GM23248 (cell line): ENCODE results near the gene CASZ1. TPM values are rescaled to one million over a fixed set of nuclear protein-coding genes. Genes with fewer than 3 reads are reported as not detected.

ENCODE experiments used
- DNase-seq: peaks from one replicate; pipeline ENCODE4 v3.0.0-alpha.2; 2015
- H2AFZ ChIP-seq: fragments of 200-600 bp; sonication (generic); 2 replicates; pipeline ENCODE4 v1.6.1; 2016; ENCODE audit warnings: antibody characterized with exemption
- H3F3A ChIP-seq: fragments of 200-600 bp; sonication (generic); 2 replicates; pipeline ENCODE4 v1.6.1; 2016; ENCODE audit warnings: mild to moderate bottlenecking, antibody characterized with exemption, mixed run types; ENCODE audit not compliant: insufficient read depth
- H3K27ac ChIP-seq: fragments of 200-600 bp; sonication (generic); 2 replicates; pipeline ENCODE4 v1.5.1; 2016; ENCODE audit warnings: mild to moderate bottlenecking
- H3K27me3 ChIP-seq: fragments of 200-600 bp; sonication (generic); replicated peaks from 2 replicates; pipeline ENCODE4 v1.6.1; 2016; ENCODE audit warnings: mild to moderate bottlenecking; ENCODE audit not compliant: insufficient read depth
- H3K36me3 ChIP-seq: fragments of 200-600 bp; sonication (generic); 2 replicates; pipeline ENCODE4 v1.6.1; 2016; ENCODE audit warnings: low read depth, mild to moderate bottlenecking
- H3K4me1 ChIP-seq: fragments of 200-600 bp; sonication (generic); 2 replicates; pipeline ENCODE4 v1.6.1; 2016; ENCODE audit warnings: mild to moderate bottlenecking; ENCODE audit not compliant: insufficient read depth
- H3K4me2 ChIP-seq: fragments of 200-600 bp; sonication (generic); one replicate; pipeline ENCODE4 v1.6.1; 2016; ENCODE audit warnings: mild to moderate bottlenecking; ENCODE audit not compliant: unreplicated experiment
- H3K4me3 ChIP-seq: fragments of 200-600 bp; sonication (generic); 2 replicates; pipeline ENCODE4 v1.5.1; 2016; ENCODE audit warnings: mild to moderate bottlenecking
- H3K79me2 ChIP-seq: fragments of 200-600 bp; sonication (generic); 2 replicates; pipeline ENCODE4 v1.6.1; 2016; ENCODE audit warnings: mild to moderate bottlenecking; ENCODE audit not compliant: insufficient read depth
- H3K9ac ChIP-seq: fragments of 200-600 bp; sonication (generic); 2 replicates; pipeline ENCODE4 v1.6.1; 2016; ENCODE audit warnings: mild to moderate bottlenecking
- H3K9me2 ChIP-seq: fragments of 200-600 bp; sonication (generic); 2 replicates; pipeline ENCODE4 v1.6.1; 2016; ENCODE audit warnings: mixed run types, mild to moderate bottlenecking, moderate library complexity; ENCODE audit not compliant: insufficient read depth
- H3K9me3 ChIP-seq: fragments of 200-600 bp; sonication (generic); one replicate; pipeline ENCODE4 v1.6.1; 2017; ENCODE audit warnings: low read depth
- H4K20me1 ChIP-seq: fragments of 200-600 bp; sonication (generic); 2 replicates; pipeline ENCODE4 v1.6.0; 2016; ENCODE audit not compliant: insufficient read depth
- EZH2 ChIP-seq: fragments of 200-600 bp; sonication (generic); IDR thresholded peaks from 2 replicates; pipeline ENCODE4 v1.6.1; 2018; ENCODE audit warnings: antibody characterized with exemption, mild to moderate bottlenecking; ENCODE audit not compliant: insufficient read depth, poor library complexity, severe bottlenecking
- EZH2phosphoT487 ChIP-seq: fragments of 200-600 bp; sonication (generic); IDR thresholded peaks from 2 replicates; pipeline ENCODE4 v1.6.1; 2018; ENCODE audit warnings: antibody characterized with exemption, moderate library complexity, mild to moderate bottlenecking, low read depth; ENCODE audit not compliant: insufficient read depth
- WGBS, 2 experiments: methylation state at CpG; one replicate each; pipeline ENCODE4 v1.1.6; 2015 to 2017; ENCODE audit warnings: low lambda C conversion rate in 2 of 2, low coverage in 1 of 2; ENCODE audit errors: missing lambda C conversion rate in 2 of 2; 5-methylcytosine and 5-hydroxymethylcytosine counted together
- in situ Hi-C: fragments of 300-500 bp; cut with MboI; formaldehyde crosslinking; loops from 2 replicates; pipeline ENCODE4 v1.15.0; 2020
- polyA plus RNA-seq: library from polyadenylated mRNA; unstranded; fragments of >200 nt; fragmentation: Nextera tagmentation; extraction: Ambion mirVana; gene quantifications from 2 replicates; pipeline ENCODE4 v1.2.1, GENCODE V29; 2016
- total RNA-seq: library from RNA; depleted of rRNA; stranded (reverse); fragments of >200 nt; shearing (Covaris generic); gene quantifications from 2 replicates; pipeline ENCODE4 v1.2.3, GENCODE V29; 2014

Gene CASZ1
- total and polyA plus RNA-seq, 2 experiments from 2014 or later = 0.11 to 0.54 TPM

GRCh38 chr1:10596780-10597179 lies 199.7 kb downstream of the CASZ1 start:
- Histone ChIP-seq H3K4me1 (peaks cover 18% of the 10 kb centered on the region), H3F3A (peaks cover 22% of the 10 kb centered on the region), H3K9me2 (no peaks in the 10 kb centered on the region), H3K27me3 (no peaks in the 10 kb centered on the region), H3K9me3 (no peaks in the 10 kb centered on the region), H3K79me2 (no peaks in the 10 kb centered on the region), H3K9ac (no peak overlapping the region), H4K20me1 (no peaks in the 10 kb centered on the region), H3K4me3 (no peak overlapping the region), H3K36me3 (no peaks in the 10 kb centered on the region), H3K27ac (no peak overlapping the region), H2AFZ (no peak overlapping the region), H3K4me2 (no peak overlapping the region)
- TF ChIP-seq EZH2 (no peak), EZH2phosphoT487 (no peak)
- 97 to 98% methylated on average over 6 of the region's 6 CpGs for WGBS, 2 experiments
- in situ Hi-C loops = no loop called here
- no peak for DNase-seq

GRCh38 chr1:10594595-10595223 lies 201.7 kb downstream of the CASZ1 start:
- 95 to 97% methylated on average over 9 of the region's 9 CpGs for WGBS, 2 experiments

DNA sequence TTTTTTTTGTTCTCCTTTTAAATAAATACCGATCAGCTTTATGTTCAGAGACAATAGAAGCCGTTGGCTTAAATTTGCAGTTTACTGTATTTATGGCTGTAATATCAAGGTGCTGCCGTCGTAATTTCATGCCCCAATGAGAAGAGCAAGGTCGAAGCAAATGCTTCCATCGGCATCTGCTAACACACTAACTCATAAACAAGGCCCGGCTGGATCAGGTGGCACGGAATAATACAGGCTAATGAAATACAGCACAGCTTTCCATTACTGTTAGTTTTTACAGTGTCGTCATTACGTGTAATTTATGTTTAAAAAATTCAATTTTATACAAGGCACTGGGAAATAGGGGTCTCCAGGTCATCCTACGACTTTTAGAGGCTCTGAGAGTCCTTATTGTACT lies 202.7 kb downstream of the CASZ1 start:
- H3K9me3 ChIP-seq = no peaks in the 10 kb centered on the region
- no peaks in the 10 kb centered on the region for H3K9me2 ChIP-seq
- H3K27ac ChIP-seq = no peak overlapping the region
- no peaks in the 10 kb centered on the region for H3K79me2 ChIP-seq
- peaks cover 5% of the 10 kb centered on the region for H3F3A ChIP-seq
- H3K4me3 ChIP-seq = no peak overlapping the region
- H3K27me3 ChIP-seq = no peaks in the 10 kb centered on the region
- DNase-seq = no peak
- 95% methylated on average over 11 of the region's 11 CpGs for WGBS, 2 experiments
- no peak overlapping the region for H3K4me2 ChIP-seq
- no peaks in the 10 kb centered on the region for H4K20me1 ChIP-seq
- H3K4me1 ChIP-seq = peaks cover 3% of the 10 kb centered on the region
- H2AFZ ChIP-seq = no peak overlapping the region
- in situ Hi-C loops = no loop called here
- TF ChIP-seq EZH2 (no peak), EZH2phosphoT487 (no peak)
- no peaks in the 10 kb centered on the region for H3K36me3 ChIP-seq
- no peak overlapping the region for H3K9ac ChIP-seq

More at GRCh38 chr1:10594595-10595223, 201.7 kb downstream of the CASZ1 start:
- Histone ChIP-seq H3K79me2 (no peaks in the 10 kb centered on the region), H3K9ac (no peak overlapping the region), H3K4me1 (peaks cover 13% of the 10 kb centered on the region), H3K9me2 (no peaks in the 10 kb centered on the region), H3F3A (peaks cover 15% of the 10 kb centered on the region), H2AFZ (no peak overlapping the region), H4K20me1 (no peaks in the 10 kb centered on the region), H3K36me3 (no peaks in the 10 kb centered on the region), H3K9me3 (no peaks in the 10 kb centered on the region), H3K4me2 (no peak overlapping the region), H3K27me3 (no peaks in the 10 kb centered on the region), H3K4me3 (no peak overlapping the region), H3K27ac (no peak overlapping the region)
- in situ Hi-C loops = no loop called here
- TF ChIP-seq EZH2phosphoT487 (no peak), EZH2 (no peak)
- DNase-seq = no peak

DNA sequence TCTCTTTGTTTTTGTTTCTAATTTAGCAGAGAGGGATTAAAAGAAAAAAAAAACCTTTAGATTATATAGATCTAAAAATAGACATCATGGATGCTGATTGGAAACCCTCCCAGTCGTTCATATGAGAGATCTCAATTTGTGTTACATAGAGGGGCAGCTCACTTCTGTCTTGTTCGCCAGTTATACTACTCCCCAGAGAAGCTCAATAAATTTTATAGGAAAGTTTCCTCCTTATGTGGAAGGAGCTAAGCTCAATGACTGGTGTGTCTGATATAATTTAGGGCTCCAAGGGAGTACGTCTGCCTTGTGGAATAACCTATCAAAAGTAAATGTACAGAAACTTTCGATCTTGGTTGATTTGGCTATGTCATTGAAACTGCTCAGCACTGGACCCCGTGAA lies 204.1 kb downstream of the CASZ1 start:
- Histone ChIP-seq H3K9me2 (no peaks in the 10 kb centered on the region), H3K27me3 (no peaks in the 10 kb centered on the region), H3K4me3 (no peak overlapping the region), H3K27ac (no peak overlapping the region), H3K9ac (no peak overlapping the region), H3K79me2 (peaks cover 2% of the 10 kb centered on the region; the same call in 1 of the 2 replicates), H4K20me1 (no peaks in the 10 kb centered on the region), H3K4me2 (no peak overlapping the region), H3K4me1 (no peaks in the 10 kb centered on the region), H3K9me3 (no peaks in the 10 kb centered on the region), H2AFZ (no peak overlapping the region), H3K36me3 (no peaks in the 10 kb centered on the region), H3F3A (no peaks in the 10 kb centered on the region)
- TF ChIP-seq EZH2phosphoT487 (no peak), EZH2 (no peak)
- in situ Hi-C loops = no loop called here
- WGBS, 2 experiments = 78 to 79% methylated on average over 5 of the region's 5 CpGs
- no peak for DNase-seq
